A549 (cell line): ENCODE results near the gene ST6GALNAC1.

Experiments used
- CTCF ChIP-seq: fragments of >200 bp; sonication (Bioruptor Twin); formaldehyde crosslinking; IDR thresholded peaks from 3 replicates; pipeline ENCODE4 v1.5.1; 2016
- HOXA7 ChIP-seq: fragments of 250-450 bp; sonication (Bioruptor Pico); IDR thresholded peaks from 2 replicates; pipeline ENCODE4 v1.5.0; 2020; ENCODE audit warnings: mild to moderate bottlenecking, moderate library complexity
- MAX ChIP-seq: IDR thresholded peaks from 2 replicates; pipeline ENCODE4 v1.6.1; 2012

DNA sequence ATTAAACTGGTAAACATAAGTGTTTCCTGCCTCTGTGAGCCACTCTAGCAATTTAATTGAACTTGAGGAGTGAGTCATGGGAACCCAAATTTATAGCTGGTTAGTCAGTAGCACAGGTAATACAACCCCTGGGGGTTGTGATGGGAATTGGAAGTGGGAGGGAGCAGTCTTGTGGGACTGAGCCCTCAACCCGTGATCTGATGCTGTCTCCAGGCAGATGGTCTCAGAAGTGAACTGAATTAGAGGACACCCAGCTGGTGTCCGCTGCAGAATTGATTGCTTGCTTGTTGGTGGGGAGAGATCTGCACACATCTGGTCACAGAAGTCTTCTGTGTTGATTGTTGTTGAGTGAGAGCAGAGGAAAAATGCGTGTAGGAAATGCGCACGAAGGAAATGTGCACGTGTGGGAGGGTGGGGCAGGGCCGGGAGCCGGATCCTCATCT lies 50.2 kb downstream of the ST6GALNAC1 start:
- no peak for TF ChIP-seq CTCF
- TF ChIP-seq HOXA7: no peak
- TF ChIP-seq MAX: no peak
